Stimulated activated CD4-positive, alpha-beta T cell treated with anti-CD3 and anti-CD28 coated beads, TNF-alpha, amount 100 ng/mL, for 4 hours (primary cell): ENCODE measurements around the gene EXD3.
"Not testable (repeated sequence)": the region's sequence is repeated elsewhere in the genome, so short reads cannot be mapped to it uniquely, and the experiment has no call there.

Experiments used
- DNase-seq, 3 experiments: peaks; one replicate each; pipeline ENCODE4 v3.0.0-alpha.2; 2020; ENCODE audit warnings: low read depth in 3 of 3

Gene EXD3

GRCh38 chr9:137272241-137273094 lies 150.5 kb downstream of the EXD3 start:
- DNase-seq = no peak

- no peak for DNase-seq
Observed at GRCh38 chr9:137271696-137272076, 151.3 kb downstream of the EXD3 start.

GRCh38 chr9:137270929-137271695 lies 151.8 kb downstream of the EXD3 start:
- no peak for DNase-seq

GRCh38 chr9:137269231-137269772 lies 153.7 kb downstream of the EXD3 start:
- no peak for DNase-seq

GRCh38 chr9:137268538-137269201 lies 154.3 kb downstream of the EXD3 start:
- no peak for DNase-seq

- DNase-seq = no peak
Observed at GRCh38 chr9:137267933-137268355, 155.0 kb downstream of the EXD3 start.

GRCh38 chr9:137266585-137267453 lies 156.1 kb downstream of the EXD3 start:
- no peak for DNase-seq

- DNase-seq = no peak
Observed at GRCh38 chr9:137266162-137266527, 156.8 kb downstream of the EXD3 start.

GRCh38 chr9:137265496-137266161 lies 157.3 kb downstream of the EXD3 start:
- no peak for DNase-seq

- no peak for DNase-seq
Observed at GRCh38 chr9:137264067-137264466, 158.9 kb downstream of the EXD3 start.

- DNase-seq = no peak
Observed at GRCh38 chr9:137263506-137263905, 159.5 kb downstream of the EXD3 start.

- DNase-seq = no peak
Observed at GRCh38 chr9:137262909-137263285, 160.1 kb downstream of the EXD3 start.

- DNase-seq = not testable (repeated sequence)
Observed at GRCh38 chr9:137262173-137262908, 160.6 kb downstream of the EXD3 start.
